Natural killer cell (primary cell): ENCODE data around the gene STIM2. TPM values are rescaled to one million over a fixed set of nuclear protein-coding genes. Genes with fewer than 3 reads are reported as not detected.
A peak's percentile ranks its signal among the peaks of the same experiment; 100 is the strongest.

Experiments
- ATAC-seq, 3 donors: fragments of 150-1000 bp in 2 of 3; fragments of 200-7000 bp in 1 of 3; cut with Tn5 transposase; 1 replicate in 1 of 3; 2 replicates in 2 of 3; pipeline ENCODE4 v1.10.0; 2021; ENCODE audit warnings: mild to moderate bottlenecking in 2 of 3, moderate library complexity in 2 of 3
- DNase-seq, 2 donors: peaks; one replicate each; pipeline versions ENCODE4 v3.0.0 to v3.0.0-alpha.2; 2013 to 2021; ENCODE audit warnings: mixed read lengths in 1 of 2
- H3K27ac ChIP-seq: one replicate; pipeline ENCODE4 v1.5.1; 2013; ENCODE audit warnings: mild to moderate bottlenecking, low read length
- H3K27me3 ChIP-seq: one replicate; pipeline ENCODE4 v1.6.1; 2013; ENCODE audit warnings: low read length; ENCODE audit not compliant: control insufficient read depth, insufficient read depth
- H3K36me3 ChIP-seq: one replicate; pipeline ENCODE4 v1.6.1; 2013; ENCODE audit warnings: low read length; ENCODE audit not compliant: control insufficient read depth, insufficient read depth
- H3K4me1 ChIP-seq: one replicate; pipeline ENCODE4 v1.6.1; 2013; ENCODE audit warnings: low read length; ENCODE audit not compliant: control insufficient read depth, insufficient read depth
- H3K4me3 ChIP-seq: one replicate; pipeline ENCODE4 v1.5.1; 2013; ENCODE audit warnings: low read length
- H3K9me3 ChIP-seq: one replicate; pipeline ENCODE4 v1.6.1; 2013; ENCODE audit warnings: low read length; ENCODE audit not compliant: control insufficient read depth, insufficient read depth
- H3K27ac Mint-ChIP-seq, 2 donors: one replicate each; pipeline ENCODE4 v1.8.0; 2022; ENCODE audit warnings: mild to moderate bottlenecking in 2 of 2, mixed read lengths in 2 of 2, moderate library complexity in 1 of 2
- H3K27me3 Mint-ChIP-seq, 2 donors: one replicate each; pipeline ENCODE4 v1.8.0; 2022; ENCODE audit warnings: low read depth in 2 of 2, mixed read lengths in 2 of 2
- H3K36me3 Mint-ChIP-seq: one replicate; pipeline ENCODE4 v1.8.0; 2022; ENCODE audit warnings: mixed read lengths
- H3K4me1 Mint-ChIP-seq, 2 donors: one replicate each; pipeline ENCODE4 v1.8.0; 2022; ENCODE audit warnings: mixed read lengths in 2 of 2
- H3K4me3 Mint-ChIP-seq: one replicate; pipeline ENCODE4 v1.8.0; 2022; ENCODE audit warnings: mild to moderate bottlenecking, moderate library complexity, mixed read lengths
- H3K9me3 Mint-ChIP-seq, 2 donors: one replicate each; pipeline ENCODE4 v1.8.0; 2022; ENCODE audit warnings: mixed read lengths in 2 of 2
- CTCF ChIP-seq: fragments of 200-600 bp; IDR thresholded peaks from one replicate; pipeline ENCODE4 v1.8.0; 2022; ENCODE audit warnings: antibody characterized with exemption
- WGBS: methylation state at CpG from one replicate; pipeline ENCODE4 v1.1.7; 2013; ENCODE audit warnings: missing lambda C conversion rate; ENCODE audit not compliant: insufficient coverage; 5-methylcytosine and 5-hydroxymethylcytosine counted together
- intact Hi-C: fragments of 100-400 bp; cut with micrococcal nuclease; formaldehyde crosslinking; loops from one replicate; pipeline ENCODE4 v1.14.2; 2022
- total RNA-seq, 4 donors: library from RNA; stranded (reverse); fragments of 120-200 nt in 1 of 4; gene quantifications; one replicate each; pipeline versions ENCODE4 v1.2.3 to v1.2.4, GENCODE V29; 2013 to 2022

The STIM2 gene
- total RNA-seq, 3 donors from 2014 or later (not counting 1 experiment from before 2014, with no cell fraction given), result 98.3 to 104 (median 100) TPM

GRCh38 chr4:26907731-26908599, 47.3 kb downstream of the STIM2 start:
- WGBS, result 99% methylated on average over 5 of the region's 7 CpGs
- Mint-ChIP-seq H3K27me3 (no peaks in the 10 kb centered on the region), H3K27ac (peak overlapping the region; percentile 12 to 41), H3K9me3 (peaks cover 0 to 3% of the 10 kb centered on the region in 2 donors), H3K4me3 (no peak overlapping the region), H3K36me3 (no peaks in the 10 kb centered on the region), H3K4me1 (peaks cover 69 to 79% of the 10 kb centered on the region in 2 donors)
- DNase-seq (no peak), ATAC-seq (no peak)
- intact Hi-C loops, result loop anchor here (5.0 kb wide), 1 partner anchor 46 kb away; the partner anchor contains the start of gene STIM2
- Histone ChIP-seq H3K27ac (no peak overlapping the region), H3K9me3 (no peaks in the 10 kb centered on the region), H3K4me1 (peaks cover 34% of the 10 kb centered on the region), H3K4me3 (no peak overlapping the region), H3K27me3 (no peaks in the 10 kb centered on the region), H3K36me3 (peaks cover 2% of the 10 kb centered on the region)
- TF ChIP-seq CTCF, result no peak

GRCh38 chr4:26909369-26909768, 48.7 kb downstream of the STIM2 start:
- H3K27ac Mint-ChIP-seq, result no peak overlapping the region
- H3K36me3 Mint-ChIP-seq, result no peaks in the 10 kb centered on the region
- Histone ChIP-seq H3K36me3 (peaks cover 2% of the 10 kb centered on the region), H3K4me1 (peaks cover 33% of the 10 kb centered on the region), H3K4me3 (no peak overlapping the region), H3K27me3 (no peaks in the 10 kb centered on the region), H3K27ac (no peak overlapping the region), H3K9me3 (no peaks in the 10 kb centered on the region)
- no peak for TF ChIP-seq CTCF
- intact Hi-C loops, result loop anchor here (5.0 kb wide), 1 partner anchor 47 kb away; the partner anchor contains the start of gene STIM2
- H3K4me3 Mint-ChIP-seq, result no peak overlapping the region
- H3K27me3 Mint-ChIP-seq, result no peaks in the 10 kb centered on the region
- DNase-seq (no peak), ATAC-seq (no peak)
- peaks cover 66 to 76% of the 10 kb centered on the region in 2 donors for H3K4me1 Mint-ChIP-seq
- peaks cover 0 to 1% of the 10 kb centered on the region in 2 donors for H3K9me3 Mint-ChIP-seq
- 100% methylated on average over 1 of the region's 5 CpGs for WGBS

GRCh38 chr4:26911254-26911653, 50.6 kb downstream of the STIM2 start:
- Histone ChIP-seq H3K4me3 (no peak overlapping the region), H3K27me3 (no peaks in the 10 kb centered on the region), H3K4me1 (peaks cover 27% of the 10 kb centered on the region), H3K9me3 (no peaks in the 10 kb centered on the region), H3K27ac (no peak overlapping the region), H3K36me3 (peaks cover 2% of the 10 kb centered on the region)
- intact Hi-C loops, result no loop called here
- Mint-ChIP-seq H3K36me3 (no peaks in the 10 kb centered on the region), H3K27ac (peak overlapping the region; percentile 90 to 94), H3K4me3 (peak overlapping the region; percentile 17), H3K4me1 (peaks cover 73 to 79% of the 10 kb centered on the region in 2 donors), H3K27me3 (no peaks in the 10 kb centered on the region), H3K9me3 (no peaks in the 10 kb centered on the region)
- DNase-seq (no peak), ATAC-seq (no peak)
- TF ChIP-seq CTCF, result no peak
